Measurements from ENCODE around the gene MMAB. TPM values are rescaled to one million over a fixed set of nuclear protein-coding genes. Genes with fewer than 3 reads are reported as not detected.

Gene MMAB
- total and polyA plus RNA-seq, 10 of the 15 experiments (the other 5 are each of a cell fraction or from before 2014, with no cell fraction given) = 10.6 to 65.3 (median 45.2) TPM

DNA sequence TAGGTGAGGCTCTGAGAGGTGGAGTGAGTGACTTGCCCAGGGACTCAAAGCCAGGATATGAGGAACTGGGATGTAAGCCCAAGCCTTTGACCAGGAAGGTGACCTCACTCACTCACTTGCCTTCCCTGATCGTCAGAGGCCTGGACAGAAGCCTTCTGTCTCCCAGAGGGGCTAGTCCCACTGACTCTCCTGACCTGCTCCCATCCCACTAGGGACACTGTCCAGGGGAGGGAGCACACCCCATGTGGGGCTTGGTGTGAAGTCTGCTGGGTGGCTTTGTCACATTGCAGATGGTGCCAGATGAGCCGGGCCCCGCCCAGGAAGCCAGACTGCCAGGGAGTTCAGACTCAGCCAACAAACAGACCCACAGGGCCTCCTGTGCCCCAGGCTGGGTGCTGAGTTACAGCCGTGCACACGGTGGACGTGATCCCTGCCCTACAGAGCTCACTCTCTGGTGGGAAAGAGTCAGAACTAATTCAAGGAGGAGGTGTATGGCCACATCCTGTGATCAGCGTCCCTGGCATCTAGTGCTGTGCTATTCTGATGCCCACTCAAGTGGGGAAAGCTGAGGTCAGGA lies 28.3 kb downstream of the MMAB start:
- in situ Hi-C loops (cut with MboI) (no loop called here), intact Hi-C loops (cut with micrococcal nuclease; ENCODE audit: unreplicated experiment) (no loop called here)
- ChIA-PET SMC1A (ENCODE audit: uncharacterized antibody, unreplicated experiment) (no interaction called here), RAD21 (ENCODE audit: unreplicated experiment) (no interaction called here), CTCF (no interaction called here), POLR2A (interaction anchor here (0.6 kb wide), 1 partner anchor 254 kb away, joined by 3 read pairs; no protein-coding TSS in a partner anchor)
- BruUV-seq (replicated peaks) = no TSS peak
- Histone ChIP-seq H3K4me1 (ENCODE audit: control insufficient read depth, insufficient read depth, low read length) (no peaks in the 10 kb centered on the region), H3K27me3 (replicated peaks in 1 of 2; ENCODE audit: control insufficient read depth in 2 of 2, insufficient read depth in 2 of 2, low read length in 1 of 2) (no peaks in the 10 kb centered on the region), H3K4me3 (no peak overlapping the region), H3K9ac (ENCODE audit: control insufficient read depth, insufficient read depth, low read length) (no peak overlapping the region), H3K79me2 (ENCODE audit: control insufficient read depth, insufficient read depth, low read length) (no peaks in the 10 kb centered on the region), H3K4me2 (ENCODE audit: control insufficient read depth, insufficient read depth) (no peak overlapping the region), H4K20me1 (ENCODE audit: control insufficient read depth, insufficient read depth) (no peaks in the 10 kb centered on the region), H3K27ac (ENCODE audit: control insufficient read depth, insufficient read depth) (no peak overlapping the region), H3K9me3 (replicated peaks; ENCODE audit: control insufficient read depth, insufficient read depth, low read length) (no peaks in the 10 kb centered on the region), H2AFZ (ENCODE audit: control insufficient read depth, low read depth, low read length) (no peak overlapping the region), H3K36me3 (ENCODE audit: control insufficient read depth in 2 of 2, insufficient read depth in 2 of 2, low read length in 1 of 2) (no peaks in the 10 kb centered on the region)
- FAIRE-seq = no peak
- TF ChIP-seq REST (IDR thresholded peaks at IDR 0.05; ENCODE audit: low read depth, low read length) (no peak), SIN3A (IDR thresholded peaks at IDR 0.05; ENCODE audit: low read depth, low read length) (no peak), KDM1A (IDR thresholded peaks at IDR 0.05; ENCODE audit: borderline replicate concordance) (no peak), SREBF2 (IDR thresholded peaks at IDR 0.05; ENCODE audit: low read length) (no peak), GABPA (IDR thresholded peaks at IDR 0.05; ENCODE audit: low read depth) (no peak), USF2 (IDR thresholded peaks at IDR 0.05; ENCODE audit: borderline replicate concordance, low read depth, low read length) (no peak), NBN (IDR thresholded peaks at IDR 0.05) (no peak)
- DNase-seq (ENCODE audit: low read depth, low spot score) = no peak
- WGBS (ENCODE audit: insufficient coverage, insufficient replicate concordance, low lambda C conversion rate, missing lambda C conversion rate) = 16% methylated on average over 7 of the region's 7 CpGs
- peak; percentile 31; the same call in 2 of the 3 replicates for ATAC-seq

Data from GM12878 (cell line).